Retinal pigment epithelial cell (primary cell): ENCODE results near the gene LIPK.

Source experiments
- DNase-seq: peaks from one replicate; pipeline ENCODE4 v3.0.0-alpha.2; 2010; ENCODE audit warnings: low read depth
- H3K4me3 ChIP-seq: 2 replicates; pipeline ENCODE4 v1.5.1; 2011; ENCODE audit warnings: mild to moderate bottlenecking, low read length, control low read depth, moderate library complexity
- TF ChIP-seq, protein P1 (sequence below): conservative IDR thresholded peaks from 2 replicates; pipeline ENCODE4 v1.5.1; 2011; ENCODE audit warnings: low read depth, low read length, control low read depth, inconsistent platforms

The LIPK gene

DNA sequence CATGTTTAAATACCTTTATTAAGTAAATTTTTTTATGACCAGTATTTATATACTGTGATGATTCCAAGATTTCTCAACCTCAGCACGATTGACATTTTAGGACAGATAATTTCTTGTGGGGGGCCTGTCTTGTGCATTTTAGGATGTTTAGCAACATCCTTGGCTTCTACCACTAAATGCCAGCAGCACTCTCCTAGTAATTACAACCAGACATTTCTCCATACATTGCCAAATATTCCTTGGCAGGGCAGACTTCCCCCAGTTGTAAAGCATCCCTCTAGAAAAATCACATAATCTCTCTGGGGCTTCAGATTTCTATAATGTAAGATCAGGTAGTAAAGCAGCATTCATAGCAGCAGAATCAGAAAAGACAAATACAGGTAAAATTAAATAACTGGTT is 88.7 kb downstream of the LIPK start:
- no peak for DNase-seq
- H3K4me3 ChIP-seq = no peak overlapping the region
- TF ChIP-seq, protein P1, sequence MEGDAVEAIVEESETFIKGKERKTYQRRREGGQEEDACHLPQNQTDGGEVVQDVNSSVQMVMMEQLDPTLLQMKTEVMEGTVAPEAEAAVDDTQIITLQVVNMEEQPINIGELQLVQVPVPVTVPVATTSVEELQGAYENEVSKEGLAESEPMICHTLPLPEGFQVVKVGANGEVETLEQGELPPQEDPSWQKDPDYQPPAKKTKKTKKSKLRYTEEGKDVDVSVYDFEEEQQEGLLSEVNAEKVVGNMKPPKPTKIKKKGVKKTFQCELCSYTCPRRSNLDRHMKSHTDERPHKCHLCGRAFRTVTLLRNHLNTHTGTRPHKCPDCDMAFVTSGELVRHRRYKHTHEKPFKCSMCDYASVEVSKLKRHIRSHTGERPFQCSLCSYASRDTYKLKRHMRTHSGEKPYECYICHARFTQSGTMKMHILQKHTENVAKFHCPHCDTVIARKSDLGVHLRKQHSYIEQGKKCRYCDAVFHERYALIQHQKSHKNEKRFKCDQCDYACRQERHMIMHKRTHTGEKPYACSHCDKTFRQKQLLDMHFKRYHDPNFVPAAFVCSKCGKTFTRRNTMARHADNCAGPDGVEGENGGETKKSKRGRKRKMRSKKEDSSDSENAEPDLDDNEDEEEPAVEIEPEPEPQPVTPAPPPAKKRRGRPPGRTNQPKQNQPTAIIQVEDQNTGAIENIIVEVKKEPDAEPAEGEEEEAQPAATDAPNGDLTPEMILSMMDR = no peak

DNA sequence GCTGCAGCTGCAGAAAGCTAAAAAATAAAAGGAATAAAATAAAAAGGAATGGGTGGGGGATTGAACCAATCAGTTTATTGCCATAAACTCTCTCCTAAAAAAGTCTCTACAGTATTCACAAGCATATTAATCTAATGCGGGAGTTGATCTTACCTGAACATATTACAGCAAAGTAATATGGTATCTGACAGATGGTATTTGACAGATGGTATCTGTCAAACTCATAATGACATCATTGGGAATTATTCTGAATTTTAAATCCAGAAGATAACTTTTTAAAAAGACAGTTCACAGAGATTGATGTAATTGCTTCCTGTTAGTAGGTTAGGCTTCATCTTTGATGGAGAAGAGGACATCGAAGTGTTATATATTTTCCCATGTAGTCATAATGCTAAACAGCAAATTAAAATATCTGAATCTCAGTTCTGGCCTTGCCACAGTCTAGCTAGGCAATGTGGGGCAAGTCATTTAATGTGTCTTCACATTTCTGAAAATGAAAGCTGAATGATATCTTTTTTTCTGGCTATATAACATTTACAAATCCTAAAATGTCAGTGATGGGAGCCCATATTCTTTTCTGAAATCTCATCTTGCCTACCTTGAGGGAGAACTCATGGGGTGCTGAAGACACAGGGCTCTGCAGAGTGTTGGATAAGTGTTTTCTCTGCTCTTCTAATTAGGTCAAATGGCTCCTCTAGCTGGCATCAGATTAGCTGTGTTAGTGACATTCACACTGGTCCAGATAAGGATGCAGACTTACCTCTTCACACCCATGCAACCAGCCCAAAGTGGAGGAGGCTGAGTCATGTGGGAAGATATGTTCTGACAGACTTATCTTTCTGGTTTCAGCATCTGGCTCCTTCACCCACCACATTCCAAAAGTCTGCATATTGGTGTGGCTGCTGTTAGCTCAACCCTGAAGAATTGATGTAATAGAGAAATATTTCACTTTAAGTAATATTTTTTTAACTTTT is 94.4 kb downstream of the LIPK start:
- no peak for DNase-seq
- TF ChIP-seq, protein P1 = no peak
- H3K4me3 ChIP-seq = no peak overlapping the region
